Measurements from ENCODE around the gene HHATL.

The HHATL gene

GRCh38 chr3:42662037-42662812 lies 40.4 kb downstream of the HHATL start:
- Histone ChIP-seq H3K27me3 (ENCODE audit: insufficient read depth, low read length) (no peaks in the 10 kb centered on the region), H2AFZ (ENCODE audit: low read length, unreplicated experiment) (no peak overlapping the region), H3K4me1 (ENCODE audit: control insufficient read depth, insufficient read depth, low read length, unreplicated experiment) (peaks cover 10% of the 10 kb centered on the region), H3K36me3 (ENCODE audit: insufficient read depth, low read length) (no peaks in the 10 kb centered on the region), H3K4me3 (ENCODE audit: low read depth, low read length) (no peak overlapping the region), H3K79me2 (ENCODE audit: control insufficient read depth, insufficient read depth, low read length, unreplicated experiment) (peaks cover 3% of the 10 kb centered on the region), H3K27ac (ENCODE audit: low read depth, low read length) (no peak overlapping the region)

DNA sequence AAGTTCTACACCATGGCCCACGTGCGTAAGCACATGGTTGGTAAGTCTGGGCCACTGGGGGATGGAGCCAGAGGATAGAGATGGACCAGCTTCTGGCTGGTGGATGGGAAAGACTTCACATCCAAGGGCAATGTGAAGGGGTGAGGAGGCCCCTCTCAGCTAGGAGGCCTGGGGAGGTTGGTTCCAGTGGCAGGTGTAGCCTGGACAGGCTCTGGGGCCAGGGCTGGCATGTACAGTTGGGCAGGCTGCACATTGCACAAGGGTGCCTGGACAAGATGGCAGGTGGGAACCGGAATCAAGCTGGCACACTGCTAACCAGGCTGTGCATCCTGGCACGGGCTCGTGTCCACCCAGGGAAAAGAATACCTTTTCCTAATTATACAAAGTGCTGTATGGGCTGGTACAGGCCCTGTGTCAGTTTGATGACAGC lies 41.0 kb downstream of the HHATL start:
- H3K27ac ChIP-seq (ENCODE audit: low read depth, low read length) = no peak overlapping the region
- H3K4me1 ChIP-seq (ENCODE audit: control insufficient read depth, insufficient read depth, low read length, unreplicated experiment) = peaks cover 10% of the 10 kb centered on the region
- no peaks in the 10 kb centered on the region for H3K27me3 ChIP-seq (ENCODE audit: insufficient read depth, low read length)
- no peak overlapping the region for H3K4me3 ChIP-seq (ENCODE audit: low read depth, low read length)
- H2AFZ ChIP-seq (ENCODE audit: low read length, unreplicated experiment) = no peak overlapping the region
- H3K79me2 ChIP-seq (ENCODE audit: control insufficient read depth, insufficient read depth, low read length, unreplicated experiment) = peaks cover 9% of the 10 kb centered on the region
- no peaks in the 10 kb centered on the region for H3K36me3 ChIP-seq (ENCODE audit: insufficient read depth, low read length)

GRCh38 chr3:42660898-42661297 lies 41.7 kb downstream of the HHATL start:
- Histone ChIP-seq H3K27ac (ENCODE audit: low read depth, low read length) (no peak overlapping the region), H3K4me1 (ENCODE audit: control insufficient read depth, insufficient read depth, low read length, unreplicated experiment) (peaks cover 17% of the 10 kb centered on the region), H3K27me3 (ENCODE audit: insufficient read depth, low read length) (no peaks in the 10 kb centered on the region), H3K79me2 (ENCODE audit: control insufficient read depth, insufficient read depth, low read length, unreplicated experiment) (peaks cover 14% of the 10 kb centered on the region), H3K36me3 (ENCODE audit: insufficient read depth, low read length) (no peaks in the 10 kb centered on the region), H2AFZ (ENCODE audit: low read length, unreplicated experiment) (no peak overlapping the region), H3K4me3 (ENCODE audit: low read depth, low read length) (no peak overlapping the region)

DNA sequence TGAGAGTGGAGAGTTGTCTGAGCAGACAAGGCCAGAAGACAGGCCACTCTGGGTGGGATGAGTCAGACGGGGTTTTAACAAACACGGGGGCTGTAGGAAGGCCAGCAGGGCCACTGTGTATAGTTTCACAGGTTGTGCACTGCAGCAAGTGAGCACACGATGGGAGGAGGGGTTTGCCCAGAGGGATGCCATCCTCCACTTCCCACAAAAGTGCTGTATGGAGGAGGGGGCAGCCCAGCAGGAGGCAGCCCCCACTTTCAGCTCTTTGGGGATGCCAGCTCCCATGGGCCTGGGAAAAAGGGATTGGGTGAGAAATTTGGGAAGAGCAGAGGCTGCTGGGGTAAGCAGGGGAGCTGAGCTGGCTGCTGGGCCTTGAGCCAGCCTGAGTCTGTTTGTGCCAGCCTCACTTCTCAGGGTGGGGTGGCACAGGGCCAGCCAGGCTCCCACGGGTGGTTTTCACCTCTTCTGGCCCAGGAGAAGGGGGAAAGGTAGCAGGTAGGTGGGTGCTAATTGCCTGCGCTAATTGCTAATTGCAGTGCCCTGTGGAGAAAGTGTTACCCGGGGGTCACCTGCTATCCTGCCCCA lies 42.4 kb downstream of the HHATL start:
- Histone ChIP-seq H3K79me2 (ENCODE audit: control insufficient read depth, insufficient read depth, low read length, unreplicated experiment) (peaks cover 21% of the 10 kb centered on the region), H3K27ac (ENCODE audit: low read depth, low read length) (no peak overlapping the region), H3K4me1 (ENCODE audit: control insufficient read depth, insufficient read depth, low read length, unreplicated experiment) (peaks cover 24% of the 10 kb centered on the region), H3K27me3 (ENCODE audit: insufficient read depth, low read length) (no peaks in the 10 kb centered on the region), H3K4me3 (ENCODE audit: low read depth, low read length) (no peak overlapping the region), H2AFZ (ENCODE audit: low read length, unreplicated experiment) (no peak overlapping the region), H3K36me3 (ENCODE audit: insufficient read depth, low read length) (no peaks in the 10 kb centered on the region)

DNA sequence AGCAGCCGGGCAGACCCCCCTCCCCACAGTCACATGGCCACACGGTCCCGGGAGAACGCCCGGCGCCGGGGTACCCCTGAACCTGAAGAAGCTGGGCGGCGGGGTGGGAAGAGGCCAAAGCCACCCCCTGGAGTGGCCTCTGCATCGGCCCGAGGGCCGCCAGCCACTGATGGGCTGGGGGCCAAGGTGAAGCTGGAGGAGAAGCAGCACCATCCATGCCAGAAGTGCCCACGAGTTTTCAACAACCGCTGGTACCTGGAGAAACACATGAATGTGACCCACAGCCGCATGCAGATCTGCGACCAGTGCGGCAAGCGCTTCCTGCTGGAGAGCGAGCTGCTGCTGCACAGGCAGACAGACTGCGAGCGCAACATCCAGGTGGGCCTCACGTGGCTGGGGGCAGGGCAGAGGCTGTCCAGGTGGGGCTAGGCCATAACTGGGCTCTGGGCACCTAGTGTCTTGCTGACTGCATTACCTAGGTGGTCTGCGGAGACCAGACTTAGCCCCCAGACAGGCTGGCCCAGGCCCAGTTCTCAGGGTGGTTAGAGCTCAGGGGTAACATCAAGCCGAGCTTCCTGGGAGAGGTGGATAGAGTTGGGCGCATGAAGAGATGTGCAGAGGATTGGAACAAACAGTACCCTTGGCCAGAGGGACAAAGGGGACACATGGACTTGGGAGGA lies 43.0 kb downstream of the HHATL start:
- Histone ChIP-seq H3K27ac (ENCODE audit: low read depth, low read length) (no peak overlapping the region), H3K27me3 (ENCODE audit: insufficient read depth, low read length) (no peaks in the 10 kb centered on the region), H3K4me1 (ENCODE audit: control insufficient read depth, insufficient read depth, low read length, unreplicated experiment) (peaks cover 27% of the 10 kb centered on the region), H3K79me2 (ENCODE audit: control insufficient read depth, insufficient read depth, low read length, unreplicated experiment) (peaks cover 26% of the 10 kb centered on the region), H3K4me3 (ENCODE audit: low read depth, low read length) (no peak overlapping the region), H2AFZ (ENCODE audit: low read length, unreplicated experiment) (no peak overlapping the region), H3K36me3 (ENCODE audit: insufficient read depth, low read length) (no peaks in the 10 kb centered on the region)

GRCh38 chr3:42658771-42659390 lies 43.7 kb downstream of the HHATL start:
- peaks cover 27% of the 10 kb centered on the region for H3K4me1 ChIP-seq (ENCODE audit: control insufficient read depth, insufficient read depth, low read length, unreplicated experiment)
- H3K36me3 ChIP-seq (ENCODE audit: insufficient read depth, low read length) = no peaks in the 10 kb centered on the region
- H3K4me3 ChIP-seq (ENCODE audit: low read depth, low read length) = no peak overlapping the region
- no peak overlapping the region for H3K27ac ChIP-seq (ENCODE audit: low read depth, low read length)
- H3K27me3 ChIP-seq (ENCODE audit: insufficient read depth, low read length) = no peaks in the 10 kb centered on the region
- H2AFZ ChIP-seq (ENCODE audit: low read length, unreplicated experiment) = no peak overlapping the region
- H3K79me2 ChIP-seq (ENCODE audit: control insufficient read depth, insufficient read depth, low read length, unreplicated experiment) = peaks cover 31% of the 10 kb centered on the region

GRCh38 chr3:42658091-42658770 lies 44.4 kb downstream of the HHATL start:
- Histone ChIP-seq H3K4me3 (ENCODE audit: low read depth, low read length) (no peak overlapping the region), H3K27ac (ENCODE audit: low read depth, low read length) (no peak overlapping the region), H3K4me1 (ENCODE audit: control insufficient read depth, insufficient read depth, low read length, unreplicated experiment) (peaks cover 29% of the 10 kb centered on the region), H2AFZ (ENCODE audit: low read length, unreplicated experiment) (no peak overlapping the region), H3K36me3 (ENCODE audit: insufficient read depth, low read length) (no peaks in the 10 kb centered on the region), H3K79me2 (ENCODE audit: control insufficient read depth, insufficient read depth, low read length, unreplicated experiment) (peaks cover 38% of the 10 kb centered on the region), H3K27me3 (ENCODE audit: insufficient read depth, low read length) (no peaks in the 10 kb centered on the region)

GRCh38 chr3:42657675-42658074 lies 44.9 kb downstream of the HHATL start:
- H3K4me3 ChIP-seq (ENCODE audit: low read depth, low read length) = no peak overlapping the region
- H3K4me1 ChIP-seq (ENCODE audit: control insufficient read depth, insufficient read depth, low read length, unreplicated experiment) = peaks cover 34% of the 10 kb centered on the region
- no peaks in the 10 kb centered on the region for H3K27me3 ChIP-seq (ENCODE audit: insufficient read depth, low read length)
- H3K36me3 ChIP-seq (ENCODE audit: insufficient read depth, low read length) = no peaks in the 10 kb centered on the region
- H2AFZ ChIP-seq (ENCODE audit: low read length, unreplicated experiment) = no peak overlapping the region
- no peak overlapping the region for H3K27ac ChIP-seq (ENCODE audit: low read depth, low read length)
- H3K79me2 ChIP-seq (ENCODE audit: control insufficient read depth, insufficient read depth, low read length, unreplicated experiment) = peaks cover 43% of the 10 kb centered on the region

GRCh38 chr3:42656680-42657610 lies 45.7 kb downstream of the HHATL start:
- Histone ChIP-seq H3K27me3 (ENCODE audit: insufficient read depth, low read length) (no peaks in the 10 kb centered on the region), H2AFZ (ENCODE audit: low read length, unreplicated experiment) (no peak overlapping the region), H3K27ac (ENCODE audit: low read depth, low read length) (no peak overlapping the region), H3K4me1 (ENCODE audit: control insufficient read depth, insufficient read depth, low read length, unreplicated experiment) (peaks cover 42% of the 10 kb centered on the region), H3K4me3 (ENCODE audit: low read depth, low read length) (no peak overlapping the region; the same call in 1 of the 2 replicates), H3K79me2 (ENCODE audit: control insufficient read depth, insufficient read depth, low read length, unreplicated experiment) (peaks cover 44% of the 10 kb centered on the region), H3K36me3 (ENCODE audit: insufficient read depth, low read length) (no peaks in the 10 kb centered on the region)
